Fibroblast of lung (primary cell): ENCODE results near the gene HAVCR1. TPM values are rescaled to one million over a fixed set of nuclear protein-coding genes. Genes with fewer than 3 reads are reported as not detected.

ENCODE experiments used
- DNase-seq, 2 donors: peaks; one replicate each; pipeline versions ENCODE4 v3.0.0 to v3.0.0-alpha.2; 2010; ENCODE audit warnings: low read depth in 2 of 2
- H2AFZ ChIP-seq: 2 replicates; pipeline ENCODE4 v1.5.1; 2012; ENCODE audit warnings: low read length, control low read depth, inconsistent platforms
- H3K27ac ChIP-seq: 2 replicates; pipeline ENCODE4 v1.5.1; 2011; ENCODE audit warnings: low read length, control low read depth; ENCODE audit not compliant: insufficient read depth
- H3K27me3 ChIP-seq: 2 replicates; pipeline ENCODE4 v1.5.1; 2011; ENCODE audit warnings: mild to moderate bottlenecking, low read length; ENCODE audit not compliant: control insufficient read depth, insufficient read depth
- H3K36me3 ChIP-seq: 2 replicates; pipeline ENCODE4 v1.5.1; 2011; ENCODE audit warnings: low read length; ENCODE audit not compliant: control insufficient read depth, insufficient read depth
- H3K4me1 ChIP-seq: 2 replicates; pipeline ENCODE4 v1.5.1; 2011; ENCODE audit warnings: low read length; ENCODE audit not compliant: control insufficient read depth, insufficient read depth; ENCODE audit errors: extremely low read depth
- H3K4me2 ChIP-seq: 2 replicates; pipeline ENCODE4 v1.5.1; 2011; ENCODE audit warnings: low read length, control low read depth; ENCODE audit not compliant: insufficient read depth; ENCODE audit errors: extremely low read depth
- H3K4me3 ChIP-seq, 4 experiments: fragments of 200-600 bp in 1 of 4; sonication (generic) in 1 of 4; replicated peaks in 1 of 4; 2 replicates each; pipeline ENCODE4 v1.5.1; 2011 to 2016; ENCODE audit warnings: low read length in 4 of 4, low read depth in 3 of 4, mild to moderate bottlenecking in 3 of 4, control low read depth in 2 of 4, inconsistent platforms in 1 of 4, mixed read lengths in 1 of 4; ENCODE audit not compliant: insufficient read depth in 1 of 4; ENCODE audit errors: control extremely low read depth in 1 of 4
- H3K79me2 ChIP-seq: 2 replicates; pipeline ENCODE4 v1.5.1; 2012; ENCODE audit warnings: mild to moderate bottlenecking, low read length, inconsistent platforms; ENCODE audit not compliant: control insufficient read depth, insufficient read depth
- H3K9ac ChIP-seq: 2 replicates; pipeline ENCODE4 v1.5.1; 2011; ENCODE audit warnings: mild to moderate bottlenecking, low read length, control low read depth; ENCODE audit not compliant: insufficient read depth
- H3K9me3 ChIP-seq: 2 replicates; pipeline ENCODE4 v1.5.1; 2012; ENCODE audit warnings: low read depth, low read length; ENCODE audit not compliant: control insufficient read depth, insufficient read depth
- H4K20me1 ChIP-seq: 2 replicates; pipeline ENCODE4 v1.5.1; 2011; ENCODE audit warnings: low read length; ENCODE audit not compliant: control insufficient read depth, insufficient read depth; ENCODE audit errors: extremely low read depth
- CTCF ChIP-seq, 2 donors: IDR thresholded peaks in 1 of 2; conservative IDR thresholded peaks in 1 of 2; 1 replicate in 1 of 2; 2 replicates in 1 of 2; pipeline ENCODE4 v1.5.1; 2011 to 2012; ENCODE audit warnings: low read length in 2 of 2, control low read depth in 1 of 2, inconsistent platforms in 1 of 2, low read depth in 1 of 2, mild to moderate bottlenecking in 1 of 2
- EZH2 ChIP-seq: IDR thresholded peaks from 2 replicates; pipeline ENCODE4 v1.5.1; 2012; ENCODE audit warnings: low read length, control low read depth, mild to moderate bottlenecking; ENCODE audit errors: missing control alignments
- polyA plus RNA-seq, 2 donors: library from polyadenylated mRNA; depleted of rRNA in 1 of 2; stranded (reverse) in 1 of 2; unstranded in 1 of 2; fragments of >200 nt; gene quantifications; 2 replicates each; pipeline ENCODE4 v1.2.1, GENCODE V29; 2011 to 2012; ENCODE audit warnings: missing spikeins in 1 of 2
- total RNA-seq: library from RNA; depleted of rRNA; stranded (reverse); fragments of >200 nt; gene quantifications from 2 replicates; pipeline ENCODE4 v1.2.1, GENCODE V29; 2014

HAVCR1 gene
- total and polyA plus RNA-seq, 2 donors (not counting 1 experiment from before 2014, with no cell fraction given): not detected

- Histone ChIP-seq H3K4me1 (no peaks in the 10 kb centered on the region), H3K36me3 (no peaks in the 10 kb centered on the region), H2AFZ (no peak overlapping the region), H3K79me2 (no peaks in the 10 kb centered on the region), H3K27ac (no peak overlapping the region), H3K4me3 (no peak overlapping the region), H3K9ac (no peak overlapping the region), H3K4me2 (no peak overlapping the region), H3K9me3 (no peaks in the 10 kb centered on the region), H3K27me3 (no peaks in the 10 kb centered on the region), H4K20me1 (no peaks in the 10 kb centered on the region)
- peak in 1 of 2 donors; percentile 20 for TF ChIP-seq CTCF (conservative IDR thresholded peaks at IDR 0.05 in 1 of 2, IDR thresholded peaks at IDR 0.05 in 1 of 2; ENCODE audit: low read depth in 1 of 2, low read length in 2 of 2)
- no peak for TF ChIP-seq EZH2
- no peak for DNase-seq
Observed at GRCh38 chr5:157026789-157027424, 32.0 kb downstream of the HAVCR1 start.

- Histone ChIP-seq H3K27me3 (no peaks in the 10 kb centered on the region), H3K4me3 (no peak overlapping the region), H4K20me1 (no peaks in the 10 kb centered on the region), H2AFZ (no peak overlapping the region), H3K36me3 (no peaks in the 10 kb centered on the region), H3K79me2 (no peaks in the 10 kb centered on the region), H3K9me3 (no peaks in the 10 kb centered on the region), H3K9ac (no peak overlapping the region), H3K27ac (no peak overlapping the region), H3K4me1 (no peaks in the 10 kb centered on the region), H3K4me2 (no peak overlapping the region)
- no peak for DNase-seq
- TF ChIP-seq EZH2 (no peak), CTCF (conservative IDR thresholded peaks at IDR 0.05 in 1 of 2, IDR thresholded peaks at IDR 0.05 in 1 of 2; ENCODE audit: low read depth in 1 of 2, low read length in 2 of 2) (no peak)
Observed at GRCh38 chr5:157025093-157025698, 33.7 kb downstream of the HAVCR1 start.

DNA sequence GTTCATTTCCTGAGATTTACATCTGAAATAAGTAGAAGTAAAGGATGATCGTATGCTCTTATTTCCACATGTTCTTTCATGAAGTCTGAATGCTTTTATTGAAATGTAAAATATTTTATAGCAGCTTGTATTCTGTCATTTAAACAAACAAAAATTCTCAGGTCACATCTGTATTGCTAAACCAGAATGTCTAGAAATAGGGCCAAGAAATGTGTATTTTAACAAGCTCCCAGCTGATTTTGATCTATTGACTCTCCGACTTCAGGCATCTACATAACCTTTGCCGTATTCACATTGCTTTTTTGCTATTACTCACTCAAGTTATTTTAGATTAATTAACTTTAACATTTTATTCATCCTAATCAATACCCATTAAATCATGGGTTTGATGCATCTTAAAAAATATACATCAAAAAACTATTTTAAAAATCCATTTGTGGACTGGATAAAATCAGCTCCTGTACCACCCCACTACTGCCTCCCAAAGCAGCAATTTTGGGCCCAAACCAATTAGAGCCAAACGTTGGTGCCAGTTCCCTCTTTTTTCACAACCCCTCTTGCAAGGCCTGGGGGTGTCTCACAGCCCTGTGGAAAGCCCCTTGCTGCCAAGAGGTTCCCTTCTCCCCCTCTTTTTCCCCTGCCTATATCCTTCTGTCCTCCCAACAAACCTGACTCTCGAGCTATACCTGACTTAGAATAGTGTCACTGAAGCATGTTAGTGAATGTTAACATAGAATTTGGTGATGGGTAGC, 34.5 kb downstream of the HAVCR1 start:
- Histone ChIP-seq H4K20me1 (no peaks in the 10 kb centered on the region), H3K36me3 (no peaks in the 10 kb centered on the region), H3K4me3 (no peak overlapping the region), H3K9ac (no peak overlapping the region), H3K4me1 (no peaks in the 10 kb centered on the region), H3K27ac (no peak overlapping the region), H3K27me3 (no peaks in the 10 kb centered on the region), H3K79me2 (no peaks in the 10 kb centered on the region), H3K9me3 (no peaks in the 10 kb centered on the region), H2AFZ (no peak overlapping the region), H3K4me2 (no peak overlapping the region)
- no peak for DNase-seq
- TF ChIP-seq CTCF (conservative IDR thresholded peaks at IDR 0.05 in 1 of 2, IDR thresholded peaks at IDR 0.05 in 1 of 2; ENCODE audit: low read depth in 1 of 2, low read length in 2 of 2) (no peak), EZH2 (no peak)
